Hepatic stellate cell (primary cell): Measurements from ENCODE around the gene ZER1.
A peak's percentile ranks its signal among the peaks of the same experiment; 100 is the strongest.
"Not testable (repeated sequence)": the region's sequence is repeated elsewhere in the genome, so short reads cannot be mapped to it uniquely, and the experiment has no call there.

Source experiments
- DNase-seq: peaks from one replicate; pipeline ENCODE4 v3.0.0; 2011; ENCODE audit warnings: low spot score

The ZER1 gene

DNA sequence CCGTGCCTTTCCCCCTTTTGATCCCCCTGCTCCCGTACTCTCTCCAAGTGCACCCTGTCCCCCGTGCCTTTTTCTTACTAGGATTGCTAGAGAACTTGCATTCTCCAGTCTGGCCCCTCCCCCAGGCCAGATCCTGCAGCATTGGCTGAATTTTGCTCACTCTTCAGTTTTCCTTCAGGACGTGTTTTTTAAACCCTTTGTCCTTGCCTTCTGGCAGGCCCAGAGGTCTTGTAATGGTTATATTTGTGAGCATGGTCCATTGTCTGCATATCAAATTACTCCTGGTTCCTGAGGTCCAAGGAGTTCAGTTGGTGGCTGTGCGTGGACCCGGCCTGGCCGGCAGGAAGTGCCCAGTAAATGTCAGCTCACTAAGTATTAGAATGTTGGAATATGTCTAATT is 15.9 kb upstream of the ZER1 start:
- DNase-seq: peak; percentile 31

DNA sequence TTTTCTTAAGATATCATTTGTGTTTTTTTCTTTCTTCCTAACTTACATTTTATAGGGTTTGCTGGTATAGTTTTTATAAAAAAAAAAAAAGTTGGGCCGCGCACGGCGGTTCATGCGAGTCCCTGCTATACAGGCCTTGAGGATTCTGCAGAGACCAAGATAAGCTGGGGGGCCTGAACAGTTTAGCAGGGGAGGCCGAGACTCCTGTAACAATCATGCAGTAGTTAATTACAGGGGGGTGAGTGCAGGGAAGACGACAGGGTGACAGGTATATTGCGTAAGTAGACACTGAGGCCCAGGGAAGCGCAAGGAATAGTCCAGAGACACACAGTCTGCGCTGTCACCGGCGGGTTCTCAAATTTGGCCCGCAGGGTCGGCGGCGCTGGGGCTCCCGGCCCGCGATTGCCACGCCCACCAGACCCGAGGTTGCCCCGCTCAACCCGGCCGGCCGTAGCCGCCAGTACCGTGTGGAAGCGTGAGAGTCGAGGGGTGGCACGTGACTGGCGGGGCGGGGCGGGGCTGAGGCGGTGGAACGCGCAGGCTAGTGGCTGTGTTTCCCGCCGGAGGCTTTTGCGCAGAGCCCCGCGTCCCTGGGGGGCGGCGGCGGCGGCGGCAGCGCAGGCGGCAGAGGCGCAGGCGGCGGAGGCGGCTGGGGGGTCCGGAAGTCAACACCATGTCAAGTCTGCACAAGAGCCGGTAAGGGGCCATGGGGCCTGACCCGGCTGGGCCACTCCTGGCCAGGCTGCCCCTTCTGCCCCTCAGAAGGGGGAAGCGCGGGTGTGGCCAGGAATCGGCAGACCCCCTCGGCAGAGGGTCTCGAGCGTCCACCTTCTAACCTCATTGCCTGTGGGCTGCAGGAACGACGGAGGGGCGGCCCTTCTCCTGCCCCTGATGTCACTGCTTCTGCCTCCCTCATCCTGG is 15.2 kb upstream of the ZER1 start, which contains the start of gene TBC1D13:
Gene TBC1D13 (plus strand): TSS at position 573 of the 921 bp plus-strand sequence. CDS start 101 bp downstream, at position 674.
- DNase-seq: peak; percentile 92

DNA sequence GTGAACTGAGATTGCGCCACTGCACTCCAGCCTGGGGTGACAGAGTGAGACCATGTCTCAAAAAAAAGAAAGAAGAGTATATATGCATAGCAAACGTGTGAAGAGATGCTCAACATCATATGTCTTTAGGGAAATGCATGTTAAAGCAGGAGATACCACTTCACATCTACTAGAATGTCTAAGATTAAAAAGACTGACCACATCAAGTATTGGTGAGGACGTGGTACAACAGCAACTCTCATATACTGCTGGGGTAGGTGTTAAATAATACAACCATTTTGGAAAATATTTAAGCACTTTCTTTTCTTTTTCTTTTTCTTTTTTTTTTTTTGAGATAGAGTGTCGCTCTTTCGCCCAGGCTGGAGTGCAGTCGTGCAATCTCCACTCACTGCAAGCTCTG is 13.7 kb upstream of the ZER1 start:
- no peak for DNase-seq

DNA sequence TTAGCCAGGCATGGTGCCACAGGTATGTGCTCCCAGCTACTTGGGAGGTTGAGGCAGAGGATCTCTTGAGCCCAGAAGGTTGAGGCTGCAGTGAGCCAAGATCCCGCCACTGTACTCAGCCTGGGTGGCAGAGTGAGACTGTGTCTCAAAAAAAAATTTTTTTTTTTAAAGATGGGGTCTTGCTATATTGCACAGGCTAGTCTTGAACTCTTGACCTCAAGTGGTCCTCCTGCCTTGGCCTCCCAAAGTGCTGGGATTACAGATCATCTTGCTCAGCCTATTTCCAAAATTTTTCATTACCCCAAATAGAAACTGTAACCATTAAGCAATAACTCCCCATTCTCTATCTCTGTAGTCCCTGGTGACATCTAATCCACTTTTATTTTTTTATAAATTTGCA is 10.9 kb upstream of the ZER1 start:
- no peak for DNase-seq

DNA sequence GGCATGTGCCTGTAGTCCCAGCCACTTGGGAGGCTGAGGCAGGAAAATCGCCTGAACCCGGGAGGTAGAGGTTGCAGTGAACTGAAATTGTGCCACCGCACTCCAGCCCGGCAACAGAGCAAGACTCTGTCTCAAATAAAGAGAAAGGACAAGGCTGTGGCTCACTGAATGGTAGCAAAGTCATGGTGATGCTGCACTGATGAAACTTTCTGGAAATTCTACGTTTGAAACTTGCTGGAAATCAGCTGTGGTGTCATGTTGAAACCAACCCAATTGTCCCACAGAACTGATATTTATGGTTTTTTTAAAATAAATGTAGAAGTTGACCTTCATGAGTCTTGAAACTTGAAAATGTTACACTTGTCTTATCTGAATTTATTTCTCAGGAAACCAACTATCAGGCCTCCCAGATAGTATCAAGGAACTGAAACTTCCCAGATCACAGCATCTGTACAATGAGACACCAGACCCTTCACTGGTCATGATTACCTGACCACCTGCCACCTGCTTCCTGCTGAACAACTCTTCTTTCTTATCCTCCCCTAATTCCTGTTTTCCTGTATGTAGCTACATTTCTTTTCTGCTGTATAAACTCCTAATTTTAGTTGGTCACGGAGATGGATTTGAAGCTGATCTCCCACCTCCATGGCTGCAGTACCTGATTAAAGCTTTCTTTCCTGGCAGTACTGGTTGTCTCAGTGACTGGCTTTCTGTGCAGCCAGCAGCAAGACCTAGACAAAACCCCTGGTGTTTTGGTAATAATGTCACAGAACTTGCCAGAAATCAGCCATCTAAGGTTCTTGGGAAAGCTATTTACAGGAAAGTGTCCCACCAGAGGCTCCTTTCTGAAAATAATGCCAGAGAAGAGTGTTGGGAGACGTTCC is 9.7 kb upstream of the ZER1 start:
- no peak for DNase-seq

DNA sequence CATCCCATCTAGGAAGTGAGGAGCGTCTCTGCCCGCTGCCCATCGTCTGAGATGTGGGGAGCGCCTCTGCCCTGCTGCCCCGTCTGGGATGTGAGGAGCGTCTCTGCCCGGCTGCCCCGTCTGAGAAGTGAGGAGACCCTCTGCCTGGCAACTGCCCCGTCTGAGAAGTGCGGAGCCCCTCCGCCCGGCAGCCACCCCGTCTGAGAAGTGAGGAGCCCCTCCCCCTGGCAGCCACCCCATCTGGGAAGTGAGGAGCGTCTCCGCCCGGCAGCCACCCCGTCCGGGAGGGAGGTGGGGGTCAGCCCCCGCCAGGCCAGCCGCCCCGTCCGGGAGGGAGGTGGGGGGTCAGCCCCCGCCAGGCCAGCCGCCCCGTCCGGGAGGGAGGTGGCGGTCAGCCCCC is 8.4 kb upstream of the ZER1 start:
- not testable (repeated sequence) for DNase-seq

DNA sequence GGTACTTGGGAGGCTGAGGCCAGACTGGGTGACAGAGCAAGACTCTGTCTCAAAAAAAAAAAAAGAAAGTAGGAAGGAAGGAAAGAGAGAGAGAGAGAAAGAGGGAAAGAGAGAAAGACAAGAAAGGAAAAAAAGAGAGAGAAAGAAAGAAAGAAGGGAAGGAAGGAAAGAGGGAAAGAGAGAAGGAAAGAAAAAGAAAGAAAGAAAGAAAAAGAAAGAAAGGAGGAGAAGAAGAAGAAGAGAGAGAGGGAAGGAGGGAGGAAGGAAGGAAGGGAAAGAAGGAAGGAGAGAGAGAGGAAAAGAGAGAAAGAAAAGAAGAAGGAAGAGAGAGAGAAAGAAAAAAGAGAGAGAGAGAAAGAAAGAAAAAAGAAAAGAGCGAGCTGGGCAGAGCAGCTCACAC is 3.1 kb upstream of the ZER1 start:
- DNase-seq: no peak

DNA sequence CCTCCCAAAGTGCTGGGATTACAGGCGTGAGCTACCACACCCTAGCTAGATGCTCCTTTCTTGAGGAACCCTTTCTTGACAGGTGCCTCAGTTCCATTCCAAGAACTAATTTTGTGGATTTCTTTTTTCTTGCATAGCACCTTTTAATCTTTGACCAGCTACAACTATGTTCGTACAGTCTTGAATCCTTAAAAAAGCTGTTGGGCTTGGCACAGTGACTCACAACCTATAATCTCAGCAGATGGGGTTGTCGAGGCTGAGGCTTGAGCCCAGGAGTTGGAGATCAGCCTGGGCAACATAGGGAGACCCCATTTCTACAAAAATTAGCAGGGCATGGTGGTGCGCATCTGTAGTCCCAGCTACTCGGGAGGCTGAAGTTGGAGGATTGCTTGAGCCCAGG is 1.3 kb upstream of the ZER1 start:
- DNase-seq: no peak

DNA sequence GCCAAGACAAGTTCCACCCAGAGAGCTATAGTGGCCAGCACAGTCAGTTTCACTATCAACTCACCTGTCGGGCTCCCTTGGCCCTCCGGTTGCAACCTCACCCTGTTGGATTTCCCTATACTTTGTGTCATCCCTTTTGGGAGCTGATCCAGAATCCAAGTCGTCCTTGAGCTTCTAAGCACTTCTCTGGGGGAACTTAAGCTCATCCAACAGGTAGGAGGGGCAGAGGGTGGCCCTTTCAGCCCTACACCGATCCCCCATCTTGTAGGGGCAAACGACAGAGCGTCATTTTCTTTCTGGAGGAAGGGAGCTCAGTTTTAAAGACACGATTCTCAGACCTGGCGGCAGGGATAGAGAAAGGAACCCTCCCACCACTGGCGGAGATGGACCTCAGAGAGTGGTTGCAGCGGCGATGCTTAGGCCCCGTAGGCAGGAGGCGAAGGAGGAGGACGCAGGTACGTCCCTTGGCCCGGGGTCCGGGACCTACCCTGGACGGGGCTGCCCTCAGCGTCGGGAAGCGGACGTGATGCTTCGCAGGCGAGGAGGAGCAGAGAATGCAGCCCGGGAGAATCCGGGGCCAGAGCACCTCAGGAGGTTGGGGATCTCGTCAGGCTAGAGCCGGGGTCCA is 519 bp downstream of the ZER1 start:
- peak; percentile 45 for DNase-seq

DNA sequence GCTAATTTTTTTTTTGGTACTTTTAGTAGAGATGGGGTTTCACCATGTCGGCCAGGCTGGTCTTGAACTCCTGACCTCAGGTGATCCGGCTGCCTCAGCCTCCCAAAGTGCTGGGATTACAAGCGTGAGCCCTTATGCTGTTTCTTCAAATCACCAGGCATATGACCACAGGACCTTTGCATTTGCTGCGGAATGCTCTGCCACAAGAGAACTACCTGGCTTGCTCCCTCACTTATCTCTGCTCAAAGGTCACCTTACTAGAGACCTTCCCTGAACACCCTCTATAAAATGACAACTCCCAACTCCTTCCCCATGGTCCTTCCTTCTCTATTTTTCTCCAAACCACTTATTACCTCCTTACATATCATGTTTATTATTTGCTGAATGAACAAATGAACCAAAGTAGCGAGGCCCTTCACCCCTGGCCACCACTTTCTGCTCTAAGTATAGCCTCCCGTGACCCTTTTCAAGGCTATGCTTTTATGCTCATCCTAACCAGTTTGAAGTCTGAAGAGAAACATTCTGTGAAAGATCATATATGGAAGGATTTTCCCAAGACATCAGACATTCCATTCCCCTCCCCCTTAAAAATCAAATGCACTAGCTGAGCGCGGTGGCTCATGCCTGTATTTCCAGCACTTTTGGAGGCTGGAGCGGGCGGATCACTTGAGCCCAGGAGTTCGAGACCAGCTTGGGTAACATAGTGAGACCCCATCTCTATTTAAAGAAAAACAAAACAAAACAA is 1.3 kb downstream of the ZER1 start:
- no peak for DNase-seq

DNA sequence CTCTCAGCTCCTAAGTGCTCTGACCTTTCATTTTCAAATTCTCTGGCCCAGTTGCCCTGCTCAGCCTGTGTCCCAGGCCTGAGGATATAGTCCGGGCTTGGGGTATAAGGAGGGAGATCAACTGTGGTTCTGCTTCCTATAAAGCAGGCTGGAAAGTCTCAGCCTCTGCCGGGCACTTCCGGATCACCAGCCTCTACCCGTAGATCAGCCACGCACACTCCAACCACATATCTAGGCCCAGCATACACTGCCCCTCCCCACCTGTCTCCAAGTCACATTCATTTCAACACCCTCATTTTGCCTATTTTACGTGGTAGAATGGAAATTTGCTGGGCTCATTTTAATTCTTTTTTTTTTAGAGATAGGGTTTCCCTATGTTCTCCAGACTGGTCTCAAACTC is 3.1 kb downstream of the ZER1 start:
- DNase-seq: no peak

DNA sequence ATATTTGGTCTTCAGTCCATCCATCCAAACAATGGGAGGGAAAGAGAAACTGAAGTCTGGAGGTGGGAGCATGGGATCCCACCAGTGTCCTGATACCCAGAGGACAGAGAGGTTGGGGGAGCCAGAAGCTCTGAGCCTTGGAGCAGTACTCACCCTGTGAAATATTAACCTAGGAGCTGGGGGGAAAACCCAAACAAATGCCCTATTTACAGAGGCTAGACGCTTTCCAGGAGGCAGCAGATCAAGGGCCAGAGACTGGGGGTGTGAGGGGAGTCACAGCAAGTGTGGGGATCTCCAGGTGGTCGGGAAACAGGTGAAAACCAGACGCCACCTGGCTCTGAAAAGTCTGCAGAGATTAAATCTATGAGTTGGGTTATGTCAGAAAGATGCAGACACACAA is 6.2 kb downstream of the ZER1 start:
- DNase-seq: no peak

DNA sequence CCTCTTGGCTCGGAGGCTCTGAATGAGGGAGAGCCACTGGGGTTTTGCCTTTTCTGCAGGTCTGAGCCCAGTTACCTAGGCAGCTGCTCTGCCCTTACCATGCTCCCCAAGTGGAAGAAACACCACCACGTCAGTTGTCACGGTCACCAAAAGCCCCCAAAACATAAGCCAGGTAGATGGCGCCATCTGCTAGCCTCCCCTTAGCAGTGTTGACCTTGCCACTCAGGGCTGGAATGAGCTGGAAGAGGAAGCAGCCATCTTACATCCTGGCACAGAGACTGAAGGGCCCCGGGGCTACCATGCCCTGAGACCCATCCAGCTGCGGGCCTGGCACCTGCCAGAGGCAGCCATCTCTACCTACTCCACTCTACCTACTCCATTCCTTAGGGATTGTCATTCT is 7.4 kb downstream of the ZER1 start:
- no peak for DNase-seq

DNA sequence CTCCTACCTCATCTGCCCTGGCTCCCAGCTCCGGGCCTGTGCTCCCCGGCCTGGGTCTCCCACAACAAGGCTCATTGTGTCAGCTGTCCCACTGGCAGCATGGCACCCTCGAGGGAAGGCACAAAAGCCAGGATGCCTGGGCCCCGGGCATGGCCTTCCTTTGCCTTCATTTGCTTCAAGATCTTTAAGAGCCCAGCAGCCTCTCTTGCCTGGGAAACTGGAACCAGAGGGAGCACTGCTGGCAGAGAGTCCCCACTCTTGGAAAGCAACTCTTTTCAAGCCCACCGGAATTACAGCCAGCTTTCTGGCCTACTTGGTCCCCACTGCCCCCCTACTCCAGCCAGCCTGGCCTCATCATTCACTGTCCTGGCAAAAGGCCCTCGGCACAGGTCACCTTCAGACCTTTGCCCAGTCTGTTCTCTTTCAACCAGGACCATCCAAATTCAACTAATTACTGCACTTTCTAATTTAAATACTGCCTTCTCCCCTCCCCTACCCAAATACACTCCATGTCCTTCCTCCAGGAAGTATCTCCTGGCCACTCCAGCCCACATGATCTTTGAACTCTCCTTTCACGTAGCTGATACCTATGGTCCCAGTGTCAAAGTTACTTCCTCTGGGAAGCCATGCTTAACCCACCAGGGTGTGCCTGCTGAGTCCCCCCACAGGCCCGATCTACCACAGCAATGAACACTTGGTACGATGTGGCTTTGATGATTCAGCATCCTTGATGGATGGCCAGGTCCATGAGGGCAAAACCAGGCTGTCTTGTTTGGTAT is 8.9 kb downstream of the ZER1 start:
- no peak for DNase-seq

DNA sequence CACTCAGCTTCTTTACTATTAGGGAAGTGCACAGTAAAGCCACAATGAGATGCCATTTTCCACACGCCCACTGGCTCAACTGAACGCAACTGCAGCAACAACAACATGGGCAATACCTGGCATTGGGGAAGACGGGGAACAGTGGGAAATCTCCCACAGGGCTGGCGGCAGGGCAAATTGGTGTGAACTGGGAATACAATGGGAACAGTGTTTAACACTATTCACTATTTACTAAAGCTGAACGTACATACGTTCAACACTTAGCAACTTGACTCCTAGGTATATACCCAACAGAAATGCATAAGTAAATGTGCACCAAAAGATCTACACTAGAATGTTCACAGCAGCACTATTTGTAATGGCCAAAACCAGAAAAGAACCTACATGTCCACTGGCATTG is 14.1 kb downstream of the ZER1 start:
- DNase-seq: no peak

DNA sequence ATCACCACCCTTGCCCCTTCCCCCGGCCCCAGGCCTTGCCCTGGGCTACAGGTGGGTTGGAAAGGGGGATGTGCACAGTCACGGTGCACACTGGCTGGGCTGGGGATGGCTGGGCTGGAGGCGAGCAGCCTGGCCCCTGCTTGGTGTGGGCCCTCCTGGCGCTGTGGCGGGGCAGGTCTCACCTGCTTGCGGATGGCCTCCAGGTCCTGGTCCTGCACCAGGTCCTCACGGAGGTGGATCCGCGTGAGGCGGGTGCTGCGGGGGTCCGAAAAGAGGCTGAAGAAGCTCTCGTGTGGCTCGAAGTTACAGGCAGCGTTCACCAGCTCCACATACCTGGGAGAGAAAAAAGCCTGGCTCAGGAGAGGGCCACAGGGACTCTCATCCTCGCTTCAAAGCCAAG is 18.1 kb downstream of the ZER1 start:
- DNase-seq: no peak

DNA sequence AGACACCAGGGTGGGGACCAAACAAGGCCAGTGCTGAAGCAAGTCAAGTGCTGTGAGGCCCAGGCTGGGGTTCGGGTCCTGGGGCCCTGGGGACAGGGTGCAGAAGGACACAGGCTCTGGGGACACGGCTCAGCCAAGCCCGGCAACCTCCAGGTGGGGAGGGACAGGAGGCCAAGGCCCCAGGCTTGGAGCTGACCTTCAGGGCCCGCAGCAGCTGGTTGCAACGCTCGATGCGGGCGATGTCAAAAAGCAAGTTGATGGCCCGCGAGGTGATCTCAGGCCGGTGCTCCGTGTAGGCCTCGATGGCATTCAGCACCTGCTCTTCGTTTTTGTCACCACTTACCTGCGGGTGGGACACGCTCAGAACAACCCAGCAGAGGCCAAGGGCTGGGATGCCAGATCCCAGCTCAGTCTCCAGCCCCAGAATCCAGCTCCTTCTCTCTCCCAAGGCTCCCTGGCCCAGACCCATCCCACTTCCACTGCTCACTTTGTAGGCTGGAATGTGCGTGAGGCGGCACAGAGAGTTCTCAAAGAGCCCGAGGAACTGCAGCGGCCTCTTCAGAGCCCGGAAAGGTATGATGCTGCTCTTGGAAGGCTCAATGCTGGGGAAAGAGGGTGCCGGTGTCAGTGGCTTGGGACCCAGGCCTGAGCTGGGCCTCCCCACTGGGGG is 20.7 kb downstream of the ZER1 start:
- DNase-seq: no peak

DNA sequence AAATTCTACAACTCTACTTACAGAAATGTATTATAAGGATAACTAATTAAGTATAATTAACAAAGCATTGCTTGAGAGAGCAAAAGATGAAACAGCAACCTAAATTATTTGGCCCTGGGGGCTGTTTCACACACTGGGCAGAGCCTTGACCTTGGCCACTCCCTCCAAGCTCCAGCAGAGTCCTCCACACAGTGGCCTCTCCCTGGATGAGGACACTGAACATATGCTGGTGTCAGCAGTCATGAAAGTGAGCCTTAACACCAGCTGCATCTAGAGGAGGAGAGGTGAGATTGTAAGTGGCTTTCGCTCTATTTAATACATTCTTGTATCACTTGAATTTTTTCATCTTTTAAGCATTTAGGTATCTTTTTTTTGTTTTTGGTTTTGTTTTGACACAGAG is 24.5 kb downstream of the ZER1 start:
- no peak for DNase-seq

DNA sequence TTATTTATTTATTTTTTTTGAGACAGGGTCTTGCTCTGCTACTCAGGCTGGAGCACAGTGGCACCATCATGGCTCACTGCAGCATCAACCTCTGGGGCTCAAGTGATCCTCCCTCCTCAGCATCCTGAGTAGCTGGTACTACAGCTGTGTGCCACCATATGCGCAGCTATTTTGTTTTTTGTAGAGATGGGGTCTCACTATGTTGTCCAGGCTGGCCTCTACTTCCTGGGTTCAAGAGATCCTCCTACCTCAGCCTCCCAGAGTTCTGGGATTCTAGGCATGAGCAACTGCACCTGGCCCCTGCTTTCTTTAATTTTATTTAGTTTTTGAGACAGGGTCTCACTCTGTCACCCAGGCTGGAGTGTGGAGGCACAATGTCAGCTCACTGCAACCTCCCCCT is 28.3 kb downstream of the ZER1 start:
- no peak for DNase-seq

DNA sequence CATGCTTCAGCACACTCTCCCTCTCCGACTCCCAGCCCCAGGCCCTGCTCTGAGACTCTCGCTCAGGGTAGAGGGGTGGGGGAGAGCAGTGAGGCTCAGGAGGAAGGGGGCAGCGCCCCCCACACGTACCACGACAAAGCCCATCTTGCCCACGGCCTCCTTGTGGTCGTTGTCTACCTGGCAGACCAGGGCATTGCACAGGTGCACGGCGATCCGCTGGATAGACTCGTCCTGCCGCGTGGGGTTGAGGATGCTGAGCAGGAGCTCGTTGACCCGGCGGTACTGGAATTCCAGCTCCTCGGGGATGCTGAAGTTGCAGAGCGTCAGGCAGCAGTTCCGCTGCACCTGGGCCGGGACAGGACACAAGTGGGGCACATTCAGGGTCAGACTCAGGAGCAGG is 29.3 kb downstream of the ZER1 start:
- no peak for DNase-seq

DNA sequence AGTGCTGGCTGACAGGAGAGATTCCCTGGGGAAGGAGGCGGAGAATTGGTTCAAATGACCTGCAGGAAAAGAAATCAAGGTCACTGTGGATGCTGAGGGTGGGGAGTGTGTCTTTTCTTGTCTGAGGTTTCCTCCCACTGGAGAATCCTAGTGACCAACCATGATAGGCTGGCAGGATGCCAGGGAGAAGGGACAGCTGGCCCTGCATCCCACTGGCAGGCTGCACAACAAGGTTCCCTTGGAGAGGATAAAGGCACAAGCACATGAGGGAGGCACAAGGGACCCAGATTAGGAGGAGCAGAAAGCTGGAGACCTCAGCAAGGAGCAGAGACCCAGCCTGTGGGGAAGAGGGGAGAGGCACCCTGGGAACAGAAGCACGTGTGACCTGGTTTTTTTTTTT is 36.4 kb downstream of the ZER1 start:
- DNase-seq: no peak
